WI38 (cell line): ENCODE measurements around the gene TSHZ1.

Source experiments
- H3K4me3 ChIP-seq: 2 replicates; pipeline ENCODE4 v1.5.1; 2011; ENCODE audit warnings: low read depth, mild to moderate bottlenecking, control low read depth, low read length
- CTCF ChIP-seq: IDR thresholded peaks from 2 replicates; pipeline ENCODE4 v1.5.1; 2012; ENCODE audit warnings: low read depth, mild to moderate bottlenecking, control low read depth, low read length

The TSHZ1 gene

GRCh38 chr18:75205514-75206132 is 5.0 kb upstream of the TSHZ1 start:
- no peak overlapping the region for H3K4me3 ChIP-seq
- TF ChIP-seq CTCF, result no peak

GRCh38 chr18:75206452-75207309 is 3.9 kb upstream of the TSHZ1 start:
- peak overlapping the region; percentile 62 for H3K4me3 ChIP-seq
- no peak for TF ChIP-seq CTCF

DNA sequence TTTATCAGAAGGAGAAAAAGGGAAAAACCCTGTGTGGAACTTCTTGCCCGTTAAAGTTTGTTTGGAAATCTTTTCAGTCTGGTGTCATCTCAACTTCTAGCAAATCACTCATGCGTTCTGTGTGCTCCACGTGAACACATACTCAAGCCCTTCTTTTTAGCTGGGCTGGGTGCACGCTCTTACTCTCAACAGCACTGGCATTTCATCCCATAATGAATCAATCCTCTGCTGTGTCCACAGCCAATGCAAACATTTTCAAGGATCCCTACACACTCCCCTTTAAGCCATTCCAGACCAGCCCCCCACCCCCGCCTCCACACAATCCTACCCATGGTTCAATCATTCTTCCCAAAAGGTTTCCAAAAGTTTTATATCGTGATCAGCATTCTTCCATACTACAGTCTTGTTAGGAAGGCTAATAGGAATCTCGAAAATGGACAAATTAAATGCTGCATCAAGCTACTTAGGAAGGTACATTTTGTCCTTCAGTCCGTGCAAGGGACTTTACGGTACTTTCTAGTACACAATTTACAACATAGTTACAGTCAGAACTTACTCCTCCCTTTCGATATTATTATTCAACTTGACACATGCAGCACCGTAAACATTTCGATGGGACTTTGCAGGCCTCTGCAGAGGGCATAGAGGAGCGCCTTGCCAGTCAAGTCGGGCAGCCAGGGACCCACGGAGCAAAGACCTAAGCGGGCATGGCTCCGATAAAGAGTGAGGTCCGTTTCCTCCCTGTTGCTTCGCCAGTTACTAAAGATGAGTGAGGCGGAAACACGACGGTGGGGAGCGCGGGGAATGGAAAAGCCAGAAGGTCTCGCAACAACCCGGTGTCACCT is 3.1 kb upstream of the TSHZ1 start:
- H3K4me3 ChIP-seq, result peak overlapping the region; percentile 62
- no peak for TF ChIP-seq CTCF

DNA sequence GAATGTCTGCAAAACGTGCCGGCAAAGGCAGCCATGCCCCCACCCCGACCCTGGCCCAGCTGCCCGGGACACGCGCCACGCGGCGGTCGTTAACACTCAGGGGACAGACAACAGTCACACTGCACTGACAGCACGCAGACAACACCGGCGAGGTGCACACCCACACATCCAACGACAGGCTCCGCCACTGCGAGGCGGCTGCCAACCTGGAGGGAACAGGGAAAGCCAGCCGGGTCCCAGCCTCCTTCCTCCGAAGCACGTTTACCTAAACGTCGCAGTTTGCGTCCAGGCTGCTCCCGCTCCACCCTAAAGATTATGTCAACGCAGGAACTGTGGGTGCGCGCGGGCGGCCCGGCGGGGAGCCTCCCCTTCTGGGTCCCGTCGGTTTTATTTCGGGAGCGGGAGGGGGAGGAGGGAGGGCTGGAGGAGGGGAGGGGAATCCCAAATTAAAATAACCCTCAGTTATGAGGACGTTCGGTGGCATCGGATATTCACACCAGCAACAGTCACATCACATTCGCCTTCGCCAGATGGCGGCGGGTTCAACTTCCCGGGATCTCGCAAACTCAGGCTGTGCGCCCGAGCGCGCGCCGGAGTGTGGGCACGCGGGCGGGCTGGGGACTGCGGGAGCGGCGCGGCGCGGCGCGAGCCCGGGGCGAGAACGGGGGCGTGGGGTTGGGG is 2.3 kb upstream of the TSHZ1 start:
- H3K4me3 ChIP-seq, result peak overlapping the region; percentile 62
- TF ChIP-seq CTCF, result no peak

- peak overlapping the region; percentile 62 for H3K4me3 ChIP-seq
- no peak for TF ChIP-seq CTCF
Observed at GRCh38 chr18:75208836-75209128, 1.8 kb upstream of the TSHZ1 start.

GRCh38 chr18:75209129-75209950 is 1.3 kb upstream of the TSHZ1 start, which contains the start of gene PTGR3:
Gene PTGR3 (minus strand): TSS chr18:75209139. CDS start chr18:75209058, 81 bp downstream.
- no peak for TF ChIP-seq CTCF
- peak within 1 kb of the TSS; percentile 62 for H3K4me3 ChIP-seq
